Measurements from ENCODE around the gene TTC39B.

Gene TTC39B

DNA sequence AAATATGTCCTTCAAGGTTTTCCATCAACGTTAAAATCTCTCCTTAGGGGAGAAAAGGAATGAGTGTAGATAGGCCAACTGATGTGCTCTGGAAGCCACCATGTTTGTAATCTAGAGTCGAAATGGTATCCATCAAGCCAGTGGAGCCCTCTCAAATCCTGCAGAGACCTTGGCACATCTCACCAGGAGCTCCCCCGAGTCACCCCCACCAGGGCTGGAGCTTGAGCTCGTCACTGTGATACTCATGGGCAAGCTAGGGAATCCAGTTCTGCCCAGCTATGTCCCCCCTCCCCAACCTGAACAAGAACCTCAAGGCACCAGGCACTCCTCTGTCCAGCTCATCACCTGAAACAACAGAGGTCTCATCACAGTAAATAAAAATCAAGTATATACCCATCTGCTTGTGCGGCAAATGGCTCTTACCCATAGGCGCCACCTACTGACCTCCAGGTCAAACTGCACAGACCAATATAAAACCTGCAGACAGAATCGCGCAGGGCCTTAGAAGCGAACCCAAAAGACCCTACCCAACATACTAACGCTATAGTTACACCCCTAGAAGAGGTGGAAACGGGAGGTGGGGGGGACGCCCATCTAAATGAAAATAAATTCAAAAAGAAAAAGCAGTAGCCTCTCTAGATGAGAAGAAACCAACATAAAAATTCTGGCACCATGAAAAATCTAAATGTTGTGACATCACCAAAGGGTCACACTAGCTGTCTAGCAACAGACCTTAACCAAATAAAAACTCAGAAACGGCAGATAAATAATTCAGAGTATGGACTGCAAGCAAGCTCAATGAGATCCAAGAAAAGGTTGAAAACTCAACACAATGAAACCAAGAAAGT, 75.0 kb downstream of the TTC39B start:
- DNase-seq (ENCODE audit: extremely low read depth in 1 of 2, low read depth in 1 of 2): no peak

GRCh38 chr9:15229409-15229808, 77.6 kb downstream of the TTC39B start:
- no peak for DNase-seq (ENCODE audit: extremely low read depth in 1 of 2, low read depth in 1 of 2)

DNA sequence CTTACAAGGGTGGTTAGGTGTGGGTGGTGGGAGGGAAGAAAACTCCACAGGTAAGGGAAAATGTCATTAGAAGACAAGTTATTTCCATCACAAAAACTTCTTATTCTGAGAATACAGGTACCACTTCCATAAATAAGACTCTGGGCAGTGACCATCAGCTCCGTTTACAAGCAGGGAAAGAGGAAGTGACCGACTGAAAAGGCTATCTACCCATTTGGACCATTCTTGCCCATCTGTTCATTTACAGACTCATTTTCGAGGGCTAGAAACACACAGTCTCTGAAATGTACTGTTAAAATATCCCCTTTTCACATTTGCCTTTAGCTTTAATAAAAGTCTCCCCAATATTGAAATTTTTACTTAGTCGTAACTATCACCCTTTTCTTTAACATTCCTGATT, 79.5 kb downstream of the TTC39B start:
- no peak for DNase-seq (ENCODE audit: extremely low read depth in 1 of 2, low read depth in 1 of 2)

DNA sequence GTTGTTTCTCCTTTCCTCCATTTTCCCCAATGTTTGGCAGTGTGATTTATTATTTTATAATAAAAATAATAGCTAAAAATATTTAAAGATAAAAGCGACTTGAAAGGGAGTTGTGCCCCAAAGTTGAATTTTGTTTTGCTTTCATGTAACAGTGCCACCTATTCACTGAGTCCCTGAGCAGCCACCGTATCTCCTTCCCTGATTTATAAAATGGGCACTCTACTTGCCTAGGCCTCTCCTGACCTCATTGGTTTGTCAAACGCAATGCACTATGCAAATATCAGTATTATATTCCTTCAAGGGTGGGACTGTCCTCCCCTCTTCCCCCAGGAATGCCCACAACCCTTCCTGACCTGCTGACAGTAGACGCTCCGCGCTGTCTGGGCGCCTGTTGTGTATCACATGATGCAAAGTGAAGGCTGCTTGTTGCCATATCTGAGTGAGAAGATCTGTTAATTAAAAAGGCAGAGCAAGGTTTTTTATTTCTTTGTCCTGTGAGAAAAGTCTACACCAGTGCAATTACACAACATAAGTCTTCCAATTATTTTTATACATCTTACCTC, 81.4 kb downstream of the TTC39B start:
- DNase-seq (ENCODE audit: extremely low read depth in 1 of 2, low read depth in 1 of 2): no peak

DNA sequence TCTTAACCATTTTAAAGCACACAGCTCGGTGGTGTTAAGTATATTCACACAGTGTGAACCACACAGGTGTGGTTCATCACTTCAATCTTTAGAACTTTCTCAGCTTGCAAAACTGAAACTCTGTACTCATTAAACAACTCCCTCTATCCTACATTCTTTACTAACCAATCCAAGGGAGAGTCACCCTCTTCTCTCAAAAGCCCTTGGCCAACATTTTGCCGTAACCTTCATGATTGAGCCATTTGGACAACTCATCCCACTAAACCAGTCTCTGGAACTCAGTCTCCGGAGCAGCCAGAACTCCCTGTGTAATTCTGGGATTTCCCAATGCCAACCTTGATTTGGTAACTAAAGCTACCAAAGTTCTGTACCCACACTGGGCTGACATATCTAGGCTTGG, 84.7 kb downstream of the TTC39B start:
- DNase-seq (ENCODE audit: extremely low read depth in 1 of 2, low read depth in 1 of 2): no peak

GRCh38 chr9:15221746-15222145, 85.3 kb downstream of the TTC39B start:
- no peak for DNase-seq (ENCODE audit: extremely low read depth in 1 of 2, low read depth in 1 of 2)

DNA sequence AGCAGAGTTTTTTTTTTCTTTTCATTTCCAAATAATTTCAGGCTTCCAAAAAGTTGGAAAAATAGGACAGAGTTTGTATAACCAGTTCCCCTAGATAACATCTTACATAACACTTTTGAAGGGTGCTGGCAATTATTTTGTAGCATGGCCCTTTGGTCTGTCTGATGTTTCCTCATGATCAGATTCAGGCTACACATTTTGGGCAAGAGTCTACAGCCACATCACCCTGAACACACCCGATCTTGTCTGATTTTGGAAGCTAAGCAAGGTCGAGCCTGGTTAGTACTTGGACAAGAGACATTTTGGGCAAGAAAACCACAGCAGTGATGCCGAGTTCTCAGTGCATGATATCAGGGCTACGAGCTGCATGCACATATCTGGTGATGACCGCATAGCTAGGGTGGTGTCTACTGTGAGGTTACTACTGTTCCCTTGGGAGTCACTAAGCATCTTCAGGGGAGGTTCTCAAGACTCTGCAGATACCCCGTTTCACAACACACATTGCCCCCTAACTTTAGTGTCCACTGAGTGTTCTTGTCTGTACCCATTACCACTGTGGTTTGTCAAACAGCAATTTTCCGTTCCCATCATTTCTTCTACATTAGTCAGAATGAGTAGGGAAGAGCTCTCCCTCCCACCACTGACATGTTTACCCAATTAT, 86.2 kb downstream of the TTC39B start:
- no peak for DNase-seq (ENCODE audit: extremely low read depth in 1 of 2, low read depth in 1 of 2)

GRCh38 chr9:15219546-15219945, 87.5 kb downstream of the TTC39B start:
- DNase-seq (ENCODE audit: extremely low read depth in 1 of 2, low read depth in 1 of 2): no peak

DNA sequence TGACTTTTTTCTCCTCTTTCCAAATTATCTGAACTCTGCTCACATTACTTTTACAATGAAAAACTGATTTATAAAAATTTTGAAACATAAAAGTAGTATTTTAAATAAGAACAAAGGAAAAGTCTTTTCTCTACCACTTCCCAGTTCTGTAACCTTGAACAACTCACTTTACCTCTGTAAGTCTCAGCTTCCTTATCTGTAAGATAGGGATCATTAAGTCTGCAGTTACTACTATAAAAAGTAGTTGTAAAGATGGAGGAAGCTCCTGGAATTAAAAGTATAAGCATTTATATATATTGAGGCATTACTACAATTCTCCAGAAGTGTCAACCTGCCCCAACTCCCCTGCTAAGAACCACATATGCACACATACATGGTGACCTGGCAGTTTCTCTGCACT, 88.0 kb downstream of the TTC39B start:
- no peak for DNase-seq (ENCODE audit: extremely low read depth in 1 of 2, low read depth in 1 of 2)

GRCh38 chr9:15213249-15213648, 93.8 kb downstream of the TTC39B start:
- DNase-seq (ENCODE audit: extremely low read depth in 1 of 2, low read depth in 1 of 2): no peak

DNA sequence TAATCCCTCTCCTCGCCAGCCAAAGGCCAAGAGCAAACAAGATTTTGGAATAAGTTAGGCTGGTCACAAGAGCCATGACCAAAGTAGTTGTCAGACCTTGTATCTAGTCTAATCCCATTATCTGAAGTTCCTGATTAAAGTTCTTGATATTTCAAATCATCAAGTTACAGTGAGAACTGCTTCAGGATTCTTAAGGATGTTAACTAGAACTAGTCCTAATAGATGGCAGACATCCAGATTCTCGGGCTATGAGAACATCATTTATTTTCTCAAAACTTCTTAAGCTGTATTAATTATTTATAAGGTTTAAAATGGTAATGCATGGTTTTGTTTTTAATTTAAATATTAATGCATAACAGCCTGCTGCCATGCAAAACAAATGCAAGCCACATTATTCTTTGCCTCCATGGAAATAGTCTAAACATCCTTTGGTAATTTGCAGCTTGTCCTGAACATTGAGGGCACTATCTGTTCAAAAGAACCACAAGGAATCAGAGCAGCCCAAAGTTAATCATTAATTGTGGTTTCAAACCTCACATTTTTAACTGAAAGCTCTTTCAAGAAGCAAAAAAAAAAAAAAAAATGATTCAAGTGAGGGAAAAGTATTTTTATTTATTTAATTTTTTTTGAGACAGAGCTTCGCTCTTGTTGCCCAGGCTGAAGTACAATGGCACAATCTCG, 95.1 kb downstream of the TTC39B start:
- DNase-seq (ENCODE audit: extremely low read depth in 1 of 2, low read depth in 1 of 2): no peak

- peak in 1 of 2 donors; percentile 32 for DNase-seq (ENCODE audit: extremely low read depth in 1 of 2, low read depth in 1 of 2)
These were observed 95.7 kb downstream of the TTC39B start for GRCh38 chr9:15211160-15211814.

GRCh38 chr9:15206903-15207696, 99.9 kb downstream of the TTC39B start:
- no peak for DNase-seq (ENCODE audit: extremely low read depth in 1 of 2, low read depth in 1 of 2)

DNA sequence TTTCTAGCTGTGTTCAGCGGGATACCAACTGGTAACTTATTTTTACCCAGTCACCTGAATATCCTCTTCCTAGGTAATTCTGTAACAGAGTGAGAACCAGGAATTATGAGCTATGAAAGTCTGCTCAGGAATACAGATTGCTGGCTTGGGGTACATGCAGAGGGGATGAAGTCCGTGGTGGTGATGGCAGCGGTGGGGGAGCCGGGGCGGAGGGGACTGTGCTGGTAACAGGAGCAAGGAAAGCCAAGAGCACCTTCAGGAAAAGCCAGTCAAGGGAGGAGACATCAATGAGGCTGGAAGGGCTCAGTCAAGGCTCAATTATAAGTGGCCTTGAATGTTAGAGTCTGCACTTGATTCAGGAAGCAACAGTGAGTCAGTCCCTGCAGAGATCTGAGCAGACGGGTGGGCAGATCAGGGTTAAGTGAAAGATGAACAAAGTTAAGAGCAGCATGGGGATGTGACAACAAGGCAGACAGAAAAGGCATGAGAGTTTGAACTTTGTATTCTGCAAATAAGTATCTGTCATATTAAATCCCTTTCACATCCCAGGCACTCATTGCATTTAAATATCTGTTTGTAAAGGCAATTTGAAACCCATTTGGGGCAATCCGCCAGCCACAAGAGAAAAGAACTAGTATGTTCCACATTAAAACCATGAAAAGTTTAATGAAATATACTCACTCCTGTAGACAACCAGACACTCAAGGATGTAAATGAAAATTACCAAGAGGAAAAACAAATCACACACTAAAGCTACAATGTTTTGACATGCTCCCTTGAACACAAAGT, 101.2 kb downstream of the TTC39B start:
- DNase-seq (ENCODE audit: extremely low read depth in 1 of 2, low read depth in 1 of 2): no peak

- DNase-seq (ENCODE audit: extremely low read depth in 1 of 2, low read depth in 1 of 2): no peak
These were observed 103.4 kb downstream of the TTC39B start for GRCh38 chr9:15203581-15203980.

DNA sequence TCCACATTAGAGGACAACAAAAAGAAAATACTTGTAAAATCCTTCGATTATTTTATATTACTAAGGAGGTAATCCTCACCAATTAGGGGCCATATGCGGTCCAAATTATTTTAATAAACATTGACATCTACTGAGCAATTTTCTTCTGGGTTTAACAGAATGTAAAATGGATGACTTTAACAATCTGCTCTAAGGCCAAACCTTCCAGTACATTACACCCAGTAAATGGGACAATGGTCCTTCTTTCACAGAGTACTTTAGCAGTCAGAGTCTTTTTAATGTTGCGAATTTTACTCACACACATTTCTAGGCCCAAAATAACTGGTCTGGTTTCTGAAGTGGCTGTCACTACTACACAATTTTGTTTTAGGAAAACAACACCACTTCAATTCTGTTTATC, 106.9 kb downstream of the TTC39B start:
- DNase-seq (ENCODE audit: extremely low read depth in 1 of 2, low read depth in 1 of 2): no peak

- DNase-seq (ENCODE audit: extremely low read depth in 1 of 2, low read depth in 1 of 2): no peak
These were observed 114.2 kb downstream of the TTC39B start for GRCh38 chr9:15192856-15193255.

- DNase-seq (ENCODE audit: extremely low read depth in 1 of 2, low read depth in 1 of 2): no peak
These were observed 115.6 kb downstream of the TTC39B start for GRCh38 chr9:15191378-15191777.

DNA sequence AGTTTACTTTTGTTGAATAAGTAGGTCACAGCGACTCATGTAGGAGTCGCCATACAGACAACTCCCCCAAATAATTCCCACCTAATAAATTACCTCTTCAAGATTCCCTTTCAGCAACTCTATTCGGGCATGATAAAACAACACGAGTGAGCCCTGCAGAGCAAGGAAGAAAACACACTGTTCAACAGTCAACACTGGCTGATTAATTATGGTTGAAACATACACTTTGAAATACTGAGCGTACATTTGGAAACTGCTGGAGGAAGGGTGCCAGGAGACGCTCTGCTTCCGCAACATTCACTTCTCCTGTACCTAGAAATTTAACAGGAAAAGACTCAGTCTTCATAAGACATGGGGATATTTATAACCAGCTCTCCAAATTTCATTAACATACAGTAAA, 117.5 kb downstream of the TTC39B start:
- DNase-seq (ENCODE audit: extremely low read depth in 1 of 2, low read depth in 1 of 2): no peak

All from stimulated activated CD8-positive, alpha-beta memory T cell treated with anti-CD3 and anti-CD28 coated beads, Interleukin-7, amount 100 ng/mL, for 48 hours (primary cell).